GM19099 (cell line): ENCODE measurements around the gene CTTN.

Source experiments
- POLR2A ChIP-seq: IDR thresholded peaks from 3 replicates; pipeline ENCODE4 v1.6.1; 2011; ENCODE audit warnings: low read depth; ENCODE audit not compliant: insufficient read length; ENCODE audit errors: extremely low read depth

Gene CTTN

DNA sequence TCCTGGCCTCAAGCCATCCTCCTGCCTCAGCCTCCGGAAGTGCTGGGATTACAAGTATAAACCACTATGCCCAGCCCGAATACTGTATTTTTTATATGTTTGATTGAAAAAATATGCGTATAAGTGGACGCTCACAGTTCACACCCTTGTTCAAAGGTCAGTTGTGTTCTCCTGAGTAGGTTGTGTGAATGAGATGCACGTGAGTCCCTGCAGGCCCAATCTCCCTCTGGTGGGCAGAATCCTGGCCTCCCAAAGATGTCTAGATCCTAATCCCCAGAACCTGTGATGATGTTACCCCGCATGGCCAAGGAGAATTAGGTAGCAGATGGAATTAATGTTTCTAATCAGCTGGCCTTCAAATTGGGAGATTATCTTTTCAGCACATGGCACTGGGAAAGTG is 41.9 kb downstream of the CTTN start:
- TF ChIP-seq POLR2A = no peak

DNA sequence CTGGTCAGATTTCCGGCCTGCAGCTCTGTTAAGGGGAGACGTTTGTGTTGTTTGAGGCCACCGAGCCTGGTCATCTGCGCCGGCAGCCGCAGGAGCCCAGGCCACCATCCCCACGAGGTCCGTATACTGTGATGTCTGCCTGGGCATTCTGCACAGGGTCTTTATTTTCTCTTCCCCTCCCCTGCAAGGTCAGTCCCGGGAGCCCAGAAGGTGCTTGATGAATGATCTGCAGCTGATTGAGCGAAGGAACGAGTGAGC is 45.4 kb downstream of the CTTN start:
- no peak for TF ChIP-seq POLR2A

DNA sequence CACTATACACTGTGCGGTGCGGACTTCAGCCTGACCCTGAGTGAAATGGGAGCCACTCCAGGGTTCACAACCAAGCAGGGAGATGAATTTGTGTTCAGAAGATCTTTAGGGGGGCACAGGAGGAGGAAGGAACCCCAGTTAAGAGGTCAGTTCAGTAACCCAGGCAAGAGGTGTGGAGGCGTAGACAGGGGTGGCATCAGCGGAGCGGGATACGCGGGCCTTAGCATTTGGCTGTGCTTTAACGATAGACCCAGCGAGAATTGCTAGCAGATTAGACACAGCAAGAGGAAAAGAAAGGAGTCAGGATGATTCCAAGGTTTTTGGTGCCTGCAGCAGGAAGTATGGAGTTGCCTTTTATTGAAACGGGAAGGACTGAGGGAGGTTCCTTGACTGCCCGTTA is 46.8 kb downstream of the CTTN start:
- no peak for TF ChIP-seq POLR2A

DNA sequence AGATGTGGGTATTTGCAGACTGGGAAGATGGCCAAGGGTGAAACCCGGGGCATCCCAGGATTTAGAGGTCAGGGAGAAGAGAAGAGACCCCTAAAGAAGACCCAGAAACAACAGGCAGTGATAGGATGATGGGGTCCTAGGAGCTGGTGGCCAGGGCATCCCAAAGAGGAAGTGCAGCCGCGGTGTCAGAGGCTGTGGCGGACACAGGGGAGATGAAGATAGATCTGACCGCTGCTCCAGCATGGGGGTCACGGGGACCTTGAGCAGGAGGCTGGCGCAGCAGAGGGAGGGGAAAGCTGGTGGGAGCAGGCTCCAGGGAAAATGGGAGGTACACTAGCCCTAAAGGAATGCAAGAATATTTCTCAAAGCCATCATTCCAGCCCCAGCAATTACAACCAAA is 47.3 kb downstream of the CTTN start:
- no peak for TF ChIP-seq POLR2A

DNA sequence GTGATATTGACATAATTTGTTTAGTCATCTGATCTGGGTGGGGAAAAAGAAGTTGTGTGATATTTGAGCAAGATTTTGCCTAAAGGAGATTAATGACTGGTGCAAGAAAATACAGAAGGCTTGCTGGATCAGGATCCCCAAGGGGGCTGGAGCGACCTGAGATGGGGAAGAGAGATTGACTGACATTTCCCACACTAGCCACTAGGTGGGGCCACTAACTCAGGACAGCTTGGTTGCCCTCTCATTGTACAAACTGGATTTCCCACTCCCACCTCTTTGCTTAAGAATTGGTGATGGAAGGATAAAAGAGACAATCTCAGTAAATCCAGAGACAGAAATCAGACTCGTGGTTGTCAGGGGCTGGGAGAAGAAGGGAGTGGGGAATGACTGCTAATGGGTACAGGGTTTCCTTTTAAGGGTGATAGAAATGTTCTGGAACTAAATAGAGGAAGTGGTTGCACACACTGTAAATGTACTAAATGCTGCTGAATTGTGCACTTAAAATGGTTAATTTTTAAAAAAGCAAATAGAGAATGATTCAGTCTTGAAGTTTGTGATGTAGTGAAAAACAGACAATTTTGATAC is 50.7 kb downstream of the CTTN start:
- TF ChIP-seq POLR2A = no peak

DNA sequence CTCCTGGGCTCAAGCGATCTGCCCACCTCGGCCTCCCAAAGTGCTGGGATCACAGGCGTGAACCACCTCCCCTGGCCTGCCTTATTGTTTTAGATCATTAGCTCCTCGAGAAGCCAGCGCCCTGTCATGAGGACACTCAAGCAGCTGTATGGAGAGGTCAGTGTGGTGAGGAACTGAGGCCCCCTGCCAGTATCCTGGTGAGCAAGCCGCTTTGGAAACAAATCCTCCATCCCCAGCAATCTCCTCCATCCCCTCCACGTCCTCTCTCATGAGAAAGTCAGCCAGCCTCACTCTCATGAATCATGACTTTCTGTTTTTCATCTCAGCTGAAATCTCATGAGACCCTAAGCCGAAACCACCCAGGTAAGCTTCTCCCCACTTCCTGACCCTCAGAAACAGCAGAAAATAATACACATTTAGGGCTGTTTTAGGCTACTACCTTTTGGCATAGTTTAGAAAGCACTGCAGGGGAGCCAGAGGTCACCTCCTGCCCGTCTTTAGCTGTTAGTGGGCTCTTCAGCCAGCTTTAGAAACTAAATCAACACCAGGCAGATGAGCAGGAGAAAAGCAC is 56.0 kb downstream of the CTTN start:
- TF ChIP-seq POLR2A = no peak

DNA sequence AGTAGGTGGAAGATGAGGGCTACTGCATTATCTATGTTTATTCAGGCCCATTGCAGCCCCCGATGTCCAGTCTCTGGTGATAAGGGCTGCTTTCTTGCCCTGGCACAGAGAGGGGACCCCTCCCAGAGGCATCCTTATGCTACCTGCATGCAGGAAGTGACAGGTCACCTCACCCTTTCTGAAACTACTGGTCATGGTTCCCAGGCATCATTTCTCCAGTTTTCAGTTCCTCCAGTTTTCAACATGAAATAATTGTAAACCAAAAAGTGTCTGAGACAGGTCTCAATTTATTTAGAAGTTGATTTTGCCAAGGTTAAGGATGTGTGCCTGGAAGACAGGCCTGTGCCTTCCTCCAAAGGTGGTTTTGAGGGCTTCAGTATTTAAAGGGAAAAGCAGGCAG is 57.0 kb downstream of the CTTN start:
- no peak for TF ChIP-seq POLR2A

DNA sequence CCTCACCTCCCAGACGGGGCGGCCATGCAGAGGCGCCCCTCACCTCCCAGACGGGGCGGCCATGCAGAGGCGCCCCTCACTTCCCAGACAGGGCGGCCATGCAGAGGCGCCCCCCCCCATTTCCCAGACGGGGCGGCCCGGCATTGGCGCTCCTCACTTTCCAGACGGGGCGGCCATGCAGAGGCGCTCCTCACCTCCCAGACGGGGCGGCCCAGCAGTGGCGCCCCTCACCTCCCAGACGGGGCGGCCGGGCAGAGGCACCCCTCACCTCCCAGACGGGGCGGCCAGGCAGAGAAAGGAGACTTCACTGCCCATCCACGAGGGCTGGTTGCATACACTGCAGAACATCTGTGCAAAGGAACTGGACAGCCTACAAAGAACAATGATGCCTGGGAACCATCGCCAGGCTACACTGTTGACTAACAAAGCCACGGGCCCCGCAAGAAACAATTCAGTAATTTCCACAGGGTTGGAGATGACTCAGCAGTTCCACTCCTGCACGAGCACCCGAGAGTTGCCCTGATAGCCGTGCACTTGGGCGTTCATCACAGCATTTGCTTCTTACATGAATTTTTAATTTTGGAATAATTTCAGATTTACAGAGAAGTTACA is 58.7 kb downstream of the CTTN start:
- TF ChIP-seq POLR2A = no peak

DNA sequence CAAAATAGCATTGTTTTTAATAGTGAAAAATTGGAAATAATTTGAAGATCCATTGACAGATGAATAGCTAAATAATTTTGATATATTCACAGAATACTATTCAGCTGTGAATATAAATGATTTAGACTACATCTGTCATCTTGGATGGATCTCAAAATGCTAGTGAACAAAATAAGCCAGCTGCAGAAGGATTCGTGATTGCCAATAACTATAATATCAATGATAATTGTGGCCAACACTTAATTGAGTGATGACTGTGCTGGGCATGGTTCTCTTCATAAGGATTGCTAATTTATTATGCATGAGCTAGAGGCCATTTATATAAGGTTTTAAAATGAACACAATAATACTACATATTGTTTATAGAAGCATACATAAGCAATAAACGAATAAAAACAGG is 60.4 kb downstream of the CTTN start:
- TF ChIP-seq POLR2A = no peak

DNA sequence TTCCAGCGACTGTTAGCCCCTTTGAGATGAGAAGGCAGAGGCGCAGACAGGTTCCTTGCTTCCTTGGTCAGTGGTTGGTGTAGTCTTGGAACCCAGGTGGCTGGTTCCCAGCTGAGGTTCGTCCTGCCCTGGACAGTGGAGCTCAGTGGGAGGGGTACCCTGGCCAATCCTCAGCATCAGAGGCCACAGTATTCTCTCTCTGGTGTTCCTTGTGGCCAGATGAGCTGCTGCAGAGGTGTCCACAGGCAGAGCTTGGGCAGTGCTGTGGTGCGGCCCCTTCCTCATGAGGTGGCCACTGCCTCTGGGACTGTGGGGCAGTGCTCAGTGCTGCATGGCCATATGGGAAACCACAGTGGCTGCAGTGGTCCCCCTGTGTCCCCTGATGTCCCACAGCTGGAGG is 61.8 kb downstream of the CTTN start:
- no peak for TF ChIP-seq POLR2A

DNA sequence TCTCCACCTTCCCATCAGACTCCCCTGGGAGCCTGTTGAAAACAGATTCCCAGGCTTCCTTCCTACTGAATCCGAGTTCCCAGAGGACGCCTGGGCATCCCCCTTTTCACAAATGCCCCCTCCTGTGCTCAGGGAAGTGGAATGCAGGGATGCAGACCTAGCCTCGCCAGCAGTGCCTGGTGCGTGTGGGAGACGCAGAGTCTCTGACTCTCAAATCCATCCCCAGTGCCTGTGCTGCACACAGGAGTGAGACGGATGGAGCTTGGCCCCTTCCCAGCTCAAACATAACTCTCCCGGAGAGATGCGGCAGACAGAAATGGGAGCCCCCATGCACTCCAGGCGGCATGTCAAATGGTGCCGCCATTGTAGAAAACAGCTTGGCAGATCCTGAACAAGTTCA is 62.6 kb downstream of the CTTN start:
- TF ChIP-seq POLR2A = no peak

DNA sequence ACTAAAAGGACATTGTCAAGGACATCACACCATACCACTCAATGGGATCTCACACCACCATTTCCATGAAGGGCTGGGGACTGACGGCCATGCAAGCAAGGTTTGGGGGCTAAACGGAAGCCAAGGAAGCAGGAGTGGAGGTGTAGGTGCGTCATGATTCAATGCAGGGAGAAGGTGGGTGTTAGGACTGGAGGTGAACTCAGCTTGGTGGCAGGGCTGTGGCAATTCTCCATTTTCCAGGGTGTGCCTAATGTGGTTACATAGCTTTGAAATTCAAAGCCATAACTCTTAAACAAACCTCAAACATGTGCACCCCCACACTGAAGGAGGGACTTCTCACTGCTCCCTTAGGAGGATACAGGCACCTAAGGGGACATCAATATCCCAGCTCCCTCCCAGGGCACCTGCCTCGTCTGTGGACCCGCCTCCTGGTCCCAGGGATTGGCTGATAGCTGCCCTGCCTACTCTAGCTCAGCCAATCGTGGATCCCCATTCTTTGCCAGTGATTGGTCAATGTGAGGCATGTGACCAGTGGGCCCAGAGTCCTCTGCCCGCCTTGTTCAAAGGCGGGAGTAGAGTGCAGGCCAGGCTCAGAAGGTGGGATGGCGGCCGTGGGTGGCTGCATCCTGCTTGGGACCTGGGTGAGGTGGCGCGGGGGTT is 64.6 kb downstream of the CTTN start:
- TF ChIP-seq POLR2A = no peak

DNA sequence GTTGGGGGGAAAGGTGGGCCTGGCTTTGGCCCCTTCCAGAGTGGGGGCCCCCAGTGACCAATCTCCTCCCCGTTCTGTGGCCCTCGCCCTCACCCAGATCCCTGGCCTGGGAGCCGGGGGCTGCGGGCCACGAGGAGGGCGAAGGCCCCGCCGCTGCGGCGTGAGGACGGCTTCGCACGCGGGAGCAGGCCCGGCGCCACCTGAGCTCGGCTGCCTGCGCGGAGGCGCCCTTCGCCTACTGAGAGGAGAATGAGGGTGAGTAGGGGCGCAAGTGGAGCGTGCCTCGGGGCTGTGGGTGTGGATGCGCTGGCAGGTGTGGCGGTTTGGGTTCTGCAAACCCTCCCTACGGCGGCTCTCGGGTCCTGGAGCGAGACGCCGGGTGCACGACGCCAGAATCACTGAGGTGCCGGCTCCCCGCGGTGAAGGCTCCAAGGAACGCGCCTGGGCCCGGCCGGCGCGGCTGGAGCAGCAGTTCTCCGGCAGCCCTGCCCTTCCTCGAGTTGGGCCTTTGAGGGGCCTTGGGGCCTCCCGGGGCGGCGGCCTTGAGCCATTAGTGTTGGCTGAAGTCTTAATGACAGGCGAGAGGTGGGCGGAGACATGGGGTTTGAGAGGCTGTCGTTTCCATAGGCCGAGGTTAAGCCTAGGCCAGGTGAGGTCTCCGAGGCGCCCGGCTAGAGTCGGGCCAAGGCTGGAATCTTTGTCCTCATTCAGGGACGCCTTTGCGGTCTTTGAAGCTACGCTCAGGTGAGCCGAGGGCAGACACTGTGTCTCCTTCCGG is 65.3 kb downstream of the CTTN start:
- TF ChIP-seq POLR2A = no peak

DNA sequence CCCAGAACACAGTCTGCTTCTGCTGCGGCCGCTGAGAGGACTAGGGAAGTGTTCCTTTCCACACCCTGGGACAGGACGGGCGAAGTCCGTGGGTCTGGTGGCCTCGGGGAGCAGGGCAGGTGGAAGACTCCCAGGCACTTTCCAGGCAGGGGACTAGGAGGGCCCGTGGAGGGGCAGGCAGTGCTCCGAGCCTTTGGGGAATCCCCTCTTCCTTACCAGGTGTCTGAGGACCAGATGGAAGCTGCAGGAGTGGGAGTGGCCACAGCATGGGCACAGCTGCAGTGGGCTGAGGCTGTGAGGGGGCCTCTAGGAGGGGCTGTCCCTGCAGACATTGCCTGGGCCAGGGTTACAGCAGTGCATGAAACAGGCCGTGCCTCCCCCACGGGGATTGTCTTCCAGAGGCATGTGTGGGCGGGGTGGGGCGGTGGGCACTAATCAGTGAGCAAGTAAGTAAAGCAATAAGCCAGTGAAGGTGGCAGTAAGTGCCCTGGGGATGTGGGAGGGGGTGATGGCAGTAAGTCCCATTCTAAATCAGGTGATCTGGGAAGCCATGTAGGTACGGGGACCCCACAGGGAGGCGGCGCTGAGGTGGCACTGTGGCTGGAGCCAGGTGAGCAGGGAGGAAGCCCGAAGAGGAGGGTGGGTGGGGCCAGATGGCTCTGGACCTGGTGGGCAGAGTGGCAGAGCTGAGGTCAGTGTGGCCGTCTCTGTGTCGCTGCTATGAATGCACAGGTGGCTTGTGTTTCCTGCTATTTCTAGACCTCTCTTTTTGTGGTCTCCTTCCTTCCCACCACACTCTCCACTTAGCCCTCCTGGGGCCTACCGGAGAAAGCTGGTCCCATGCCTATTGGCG is 66.4 kb downstream of the CTTN start:
- no peak for TF ChIP-seq POLR2A

DNA sequence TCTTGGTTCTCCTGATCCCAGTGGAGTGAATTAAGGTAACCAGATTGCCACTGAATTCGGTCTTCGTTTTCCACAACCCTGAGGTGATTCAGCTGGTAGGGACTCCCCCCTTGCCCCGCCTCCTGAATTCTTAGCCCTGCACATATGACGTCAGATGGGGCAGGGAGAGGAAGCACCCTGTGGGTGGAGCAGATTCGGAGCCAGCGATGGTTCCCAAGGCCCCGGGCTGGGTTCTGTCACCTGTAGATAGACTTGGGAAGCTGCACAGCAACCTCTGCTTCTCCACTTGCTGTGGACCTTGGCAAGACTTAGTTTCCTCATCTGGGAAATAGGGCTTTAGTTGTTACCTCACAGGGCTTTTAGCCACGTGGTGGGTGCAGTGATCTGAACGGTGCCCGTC is 67.8 kb downstream of the CTTN start:
- no peak for TF ChIP-seq POLR2A
